Memory B cell (primary cell): ENCODE measurements around the gene NCMAP.
A peak's percentile ranks its signal among the peaks of the same experiment; 100 is the strongest.

Source experiments
- ATAC-seq: fragments of 150-1000 bp; cut with Tn5 transposase; 2 replicates; pipeline ENCODE4 v1.10.0; 2021; ENCODE audit warnings: low read depth, mild to moderate bottlenecking, moderate library complexity
- DNase-seq, 2 donors: peaks; one replicate each; pipeline ENCODE4 v3.0.0; 2022; ENCODE audit warnings: low spot score in 2 of 2
- H3K27ac Mint-ChIP-seq: one replicate; pipeline ENCODE4 v1.8.0; 2022; ENCODE audit warnings: mild to moderate bottlenecking, moderate library complexity, mixed read lengths
- H3K27me3 Mint-ChIP-seq: one replicate; pipeline ENCODE4 v1.8.0; 2022; ENCODE audit warnings: mixed read lengths
- H3K36me3 Mint-ChIP-seq: one replicate; pipeline ENCODE4 v1.8.0; 2022; ENCODE audit warnings: mild to moderate bottlenecking, mixed read lengths
- H3K4me1 Mint-ChIP-seq: one replicate; pipeline ENCODE4 v1.8.0; 2022; ENCODE audit warnings: mixed read lengths
- H3K4me3 Mint-ChIP-seq: one replicate; pipeline ENCODE4 v1.8.0; 2022; ENCODE audit warnings: mild to moderate bottlenecking, moderate library complexity, mixed read lengths
- H3K9me3 Mint-ChIP-seq: one replicate; pipeline ENCODE4 v1.8.0; 2022; ENCODE audit warnings: mixed read lengths

The NCMAP gene

GRCh38 chr1:24600551-24600950 is 44.7 kb downstream of the NCMAP start:
- H3K9me3 Mint-ChIP-seq: no peaks in the 10 kb centered on the region
- H3K27me3 Mint-ChIP-seq: peaks cover 7% of the 10 kb centered on the region
- H3K4me1 Mint-ChIP-seq: no peaks in the 10 kb centered on the region
- H3K4me3 Mint-ChIP-seq: no peak overlapping the region
- no peak overlapping the region for H3K27ac Mint-ChIP-seq
- ATAC-seq: no peak
- no peaks in the 10 kb centered on the region for H3K36me3 Mint-ChIP-seq
- no peak for DNase-seq

- H3K9me3 Mint-ChIP-seq: no peaks in the 10 kb centered on the region
- H3K4me1 Mint-ChIP-seq: no peaks in the 10 kb centered on the region
- no peaks in the 10 kb centered on the region for H3K36me3 Mint-ChIP-seq
- DNase-seq (no peak), ATAC-seq (no peak)
- H3K27me3 Mint-ChIP-seq: no peaks in the 10 kb centered on the region
- H3K4me3 Mint-ChIP-seq: no peak overlapping the region
- no peak overlapping the region for H3K27ac Mint-ChIP-seq
These were observed 49.8 kb downstream of the NCMAP start for GRCh38 chr1:24605534-24606295.

GRCh38 chr1:24606296-24606605 is 50.4 kb downstream of the NCMAP start:
- DNase-seq (no peak), ATAC-seq (no peak)
- no peaks in the 10 kb centered on the region for H3K4me1 Mint-ChIP-seq
- no peaks in the 10 kb centered on the region for H3K36me3 Mint-ChIP-seq
- H3K4me3 Mint-ChIP-seq: no peak overlapping the region
- no peaks in the 10 kb centered on the region for H3K9me3 Mint-ChIP-seq
- H3K27me3 Mint-ChIP-seq: no peaks in the 10 kb centered on the region
- no peak overlapping the region for H3K27ac Mint-ChIP-seq

DNA sequence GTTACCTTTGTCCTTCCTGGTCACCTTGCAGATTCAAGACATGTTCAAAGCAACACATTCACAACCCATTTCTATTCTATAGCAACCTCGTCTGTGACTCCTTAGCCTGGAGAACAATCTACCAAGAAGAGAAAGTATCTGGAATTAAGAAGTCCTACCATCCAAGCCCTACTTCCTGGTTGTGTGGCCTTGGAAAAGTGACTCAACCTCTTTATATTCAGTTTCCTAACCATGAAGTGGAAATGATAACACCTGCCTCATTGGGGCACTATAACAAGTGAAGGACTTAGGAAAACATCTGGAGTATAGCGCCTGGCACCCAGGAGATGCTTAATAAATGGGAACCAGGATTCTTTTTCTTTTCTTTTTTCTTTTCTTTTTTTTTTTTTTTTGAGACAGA is 50.7 kb downstream of the NCMAP start:
- no peaks in the 10 kb centered on the region for H3K4me1 Mint-ChIP-seq
- no peaks in the 10 kb centered on the region for H3K36me3 Mint-ChIP-seq
- no peak for DNase-seq
- H3K4me3 Mint-ChIP-seq: no peak overlapping the region
- ATAC-seq: no peak
- no peaks in the 10 kb centered on the region for H3K27me3 Mint-ChIP-seq
- H3K9me3 Mint-ChIP-seq: no peaks in the 10 kb centered on the region
- H3K27ac Mint-ChIP-seq: no peak overlapping the region

- Mint-ChIP-seq H3K9me3 (no peaks in the 10 kb centered on the region), H3K27ac (no peak overlapping the region), H3K27me3 (peaks cover 2% of the 10 kb centered on the region), H3K4me3 (no peak overlapping the region), H3K4me1 (no peaks in the 10 kb centered on the region), H3K36me3 (no peaks in the 10 kb centered on the region)
- DNase-seq (no peak), ATAC-seq (no peak)
These were observed 54.1 kb downstream of the NCMAP start for GRCh38 chr1:24609949-24610517.

DNA sequence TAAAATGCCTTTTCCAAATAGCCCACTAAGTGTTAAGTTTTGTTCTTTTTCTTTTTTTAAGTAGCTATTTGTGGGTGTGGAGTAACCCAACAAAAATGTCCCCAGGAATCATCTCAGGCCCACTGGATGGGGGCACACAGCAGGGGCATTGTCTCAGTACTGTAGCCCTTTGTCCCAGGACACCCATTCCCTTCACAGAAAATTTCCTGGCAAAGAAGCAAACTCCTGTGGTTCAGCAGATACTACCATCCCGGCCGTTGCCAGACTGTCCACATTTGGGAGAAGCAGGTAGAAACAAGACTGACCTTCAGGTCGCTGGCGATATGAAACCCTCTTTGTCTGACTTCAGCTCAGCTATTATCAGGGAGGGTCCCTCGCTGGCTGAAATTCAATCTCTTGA is 63.5 kb downstream of the NCMAP start:
- Mint-ChIP-seq H3K4me3 (no peak overlapping the region), H3K9me3 (no peaks in the 10 kb centered on the region), H3K4me1 (no peaks in the 10 kb centered on the region), H3K36me3 (no peaks in the 10 kb centered on the region), H3K27me3 (peaks cover 16% of the 10 kb centered on the region), H3K27ac (no peak overlapping the region)
- no peak for DNase-seq
- ATAC-seq: no peak

DNA sequence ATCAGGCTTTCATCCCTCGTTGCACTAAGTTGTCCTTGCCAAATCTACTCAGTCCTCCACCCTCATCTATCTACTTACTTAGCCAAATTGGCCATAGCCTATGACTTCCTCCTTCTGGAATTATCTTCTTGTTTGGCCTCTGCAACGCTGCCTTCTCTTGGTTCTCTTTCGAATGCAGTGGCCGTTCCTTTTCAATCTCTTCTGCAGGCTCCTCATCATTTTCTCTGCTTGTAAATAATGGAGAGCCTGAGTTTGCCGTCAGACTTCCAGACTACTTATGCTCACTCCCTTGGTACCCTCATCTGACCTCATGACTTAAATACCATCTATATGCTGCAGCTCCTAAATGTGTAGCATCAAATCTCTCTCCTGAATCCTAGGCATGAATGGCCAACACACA is 64.8 kb downstream of the NCMAP start:
- DNase-seq: no peak
- no peaks in the 10 kb centered on the region for H3K4me1 Mint-ChIP-seq
- ATAC-seq: no peak
- H3K9me3 Mint-ChIP-seq: no peaks in the 10 kb centered on the region
- H3K27me3 Mint-ChIP-seq: peaks cover 16% of the 10 kb centered on the region
- H3K27ac Mint-ChIP-seq: no peak overlapping the region
- no peaks in the 10 kb centered on the region for H3K36me3 Mint-ChIP-seq
- no peak overlapping the region for H3K4me3 Mint-ChIP-seq

DNA sequence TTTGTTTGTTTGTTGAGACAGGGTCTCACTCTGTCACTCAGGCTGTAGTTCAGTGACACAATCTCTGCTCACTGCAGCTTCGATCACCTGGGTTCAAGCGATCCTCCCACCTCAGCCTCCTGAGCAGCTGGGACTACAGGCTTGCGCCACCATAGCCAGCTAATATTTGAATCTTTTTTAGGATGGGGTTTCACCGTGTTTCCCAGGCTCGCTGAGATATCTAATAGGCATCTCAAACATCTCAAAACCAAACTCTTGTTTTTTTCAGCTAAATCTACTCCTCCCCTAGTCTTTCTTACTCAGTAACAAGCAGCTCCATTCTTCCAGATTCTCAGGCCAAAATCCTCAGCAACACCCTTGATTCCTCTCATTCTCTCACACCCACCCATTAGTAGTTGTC is 65.2 kb downstream of the NCMAP start:
- Mint-ChIP-seq H3K36me3 (no peaks in the 10 kb centered on the region), H3K27me3 (peaks cover 16% of the 10 kb centered on the region), H3K9me3 (no peaks in the 10 kb centered on the region), H3K4me1 (no peaks in the 10 kb centered on the region), H3K27ac (no peak overlapping the region), H3K4me3 (no peak overlapping the region)
- ATAC-seq (no peak), DNase-seq (no peak)

DNA sequence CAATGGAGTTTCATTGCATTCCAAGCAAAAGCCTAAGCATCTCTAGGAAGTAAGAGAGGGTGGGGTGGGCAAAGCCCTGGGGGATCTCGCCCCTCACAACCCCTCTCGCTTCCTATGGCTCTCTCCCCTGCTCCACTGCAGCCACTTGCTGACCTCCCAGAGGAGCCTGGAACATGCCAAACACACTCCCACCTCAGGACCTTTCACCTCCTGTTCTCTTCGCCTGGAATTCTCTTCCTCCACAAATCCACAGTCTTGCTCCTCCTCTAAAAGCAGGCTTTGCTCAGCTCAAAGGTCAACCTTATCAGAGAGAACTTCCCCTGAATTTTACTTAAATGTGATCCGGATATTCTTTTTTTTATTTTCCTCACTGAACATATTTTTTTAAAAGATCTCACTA is 66.3 kb downstream of the NCMAP start:
- Mint-ChIP-seq H3K9me3 (no peaks in the 10 kb centered on the region), H3K4me1 (no peaks in the 10 kb centered on the region)

DNA sequence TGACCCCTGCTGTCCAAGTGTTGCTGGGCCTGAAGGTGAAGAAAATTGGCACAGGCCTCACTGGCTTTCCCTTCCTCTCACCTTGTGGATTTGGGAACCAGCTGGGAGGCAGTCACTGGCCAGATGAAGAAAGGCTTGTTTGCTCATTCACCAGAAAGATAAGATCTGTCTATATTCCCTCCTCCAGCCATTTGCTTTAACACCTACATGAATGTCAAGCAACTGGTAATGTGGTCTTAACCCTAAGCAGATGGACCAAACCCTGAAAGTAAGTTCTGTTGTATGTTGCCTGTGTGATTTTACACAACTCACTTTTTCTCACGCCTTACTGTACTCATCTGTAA is 76.9 kb downstream of the NCMAP start:
- H3K4me3 Mint-ChIP-seq: no peak overlapping the region
- no peaks in the 10 kb centered on the region for H3K9me3 Mint-ChIP-seq
- H3K27ac Mint-ChIP-seq: no peak overlapping the region
- DNase-seq: no peak
- no peaks in the 10 kb centered on the region for H3K36me3 Mint-ChIP-seq
- ATAC-seq: no peak
- H3K27me3 Mint-ChIP-seq: peaks cover 12% of the 10 kb centered on the region
- H3K4me1 Mint-ChIP-seq: peaks cover 2% of the 10 kb centered on the region

More for the DNA sequence above, 66.3 kb downstream of the NCMAP start:
- Mint-ChIP-seq H3K27me3 (peaks cover 16% of the 10 kb centered on the region), H3K4me3 (no peak overlapping the region), H3K36me3 (no peaks in the 10 kb centered on the region), H3K27ac (no peak overlapping the region)
- ATAC-seq (no peak), DNase-seq (no peak)

DNA sequence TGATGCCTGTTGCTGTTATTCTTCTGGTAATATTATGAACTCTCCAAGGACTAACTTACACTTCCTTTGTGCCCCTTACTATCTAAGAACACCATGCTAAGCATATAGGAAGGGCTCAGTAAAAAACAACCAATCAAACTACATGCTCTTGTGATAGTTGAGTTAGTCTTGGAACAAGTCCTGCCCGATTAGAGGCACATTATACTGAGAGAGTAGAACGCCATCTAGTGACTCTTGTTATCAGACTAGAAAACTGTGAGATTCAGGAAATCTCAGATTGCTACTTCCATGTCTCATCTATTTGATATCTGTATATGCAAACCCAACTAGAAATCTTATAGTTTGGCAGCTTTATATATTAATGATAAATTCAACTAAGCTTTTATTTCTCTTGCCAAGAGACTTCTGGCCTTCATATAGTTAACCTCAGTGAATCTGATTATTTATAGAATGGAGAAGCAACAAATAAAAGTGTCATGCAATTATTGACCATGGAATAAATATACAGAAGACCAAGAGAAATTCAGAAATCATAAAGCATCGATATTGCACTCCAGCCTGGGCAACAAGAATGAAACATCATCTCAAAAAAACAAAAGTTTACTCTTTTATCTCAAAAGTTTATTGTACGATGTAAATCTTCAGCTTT is 79.4 kb downstream of the NCMAP start:
- Mint-ChIP-seq H3K9me3 (no peaks in the 10 kb centered on the region), H3K4me1 (peaks cover 2% of the 10 kb centered on the region), H3K27me3 (peaks cover 7% of the 10 kb centered on the region), H3K27ac (no peak overlapping the region), H3K4me3 (no peak overlapping the region), H3K36me3 (no peaks in the 10 kb centered on the region)
- ATAC-seq (peak; percentile 96), DNase-seq (peak in 1 of 2 donors; percentile 50)

DNA sequence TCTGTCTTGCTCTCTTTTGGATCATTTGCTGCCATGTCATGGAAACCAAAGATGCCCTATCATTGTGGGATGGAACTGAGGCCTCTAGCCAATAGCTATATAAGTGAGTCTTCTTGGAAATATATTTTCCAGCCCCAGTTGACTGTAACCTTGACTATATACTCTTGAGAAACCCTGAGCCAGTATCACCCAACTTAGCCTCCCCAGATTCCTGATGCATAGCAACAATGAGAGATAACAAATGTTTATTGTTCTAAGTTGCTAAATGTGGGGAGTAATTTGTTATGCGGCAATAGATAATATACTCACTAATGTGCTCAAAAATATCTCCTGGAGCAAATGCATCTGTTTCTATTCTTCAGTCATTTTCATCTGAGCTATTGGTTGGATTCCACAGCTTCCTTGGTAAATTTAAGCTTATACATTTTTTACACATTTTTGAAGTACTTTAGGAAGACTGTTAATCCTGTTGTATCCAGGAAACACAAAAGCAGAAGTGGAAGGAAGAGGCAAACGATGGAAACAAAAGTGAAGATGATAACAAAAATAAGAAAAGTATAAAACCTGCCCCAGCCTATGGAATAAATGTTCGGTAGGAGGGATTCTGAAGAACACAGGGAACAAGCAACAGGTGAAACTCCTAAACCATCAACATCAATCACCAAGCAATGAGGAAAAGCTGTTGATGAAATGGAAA is 80.9 kb downstream of the NCMAP start:
- H3K9me3 Mint-ChIP-seq: no peaks in the 10 kb centered on the region
- no peak overlapping the region for H3K27ac Mint-ChIP-seq
- no peaks in the 10 kb centered on the region for H3K36me3 Mint-ChIP-seq
- ATAC-seq: no peak
- peaks cover 7% of the 10 kb centered on the region for H3K27me3 Mint-ChIP-seq
- DNase-seq: no peak
- peaks cover 9% of the 10 kb centered on the region for H3K4me1 Mint-ChIP-seq
- no peak overlapping the region for H3K4me3 Mint-ChIP-seq

DNA sequence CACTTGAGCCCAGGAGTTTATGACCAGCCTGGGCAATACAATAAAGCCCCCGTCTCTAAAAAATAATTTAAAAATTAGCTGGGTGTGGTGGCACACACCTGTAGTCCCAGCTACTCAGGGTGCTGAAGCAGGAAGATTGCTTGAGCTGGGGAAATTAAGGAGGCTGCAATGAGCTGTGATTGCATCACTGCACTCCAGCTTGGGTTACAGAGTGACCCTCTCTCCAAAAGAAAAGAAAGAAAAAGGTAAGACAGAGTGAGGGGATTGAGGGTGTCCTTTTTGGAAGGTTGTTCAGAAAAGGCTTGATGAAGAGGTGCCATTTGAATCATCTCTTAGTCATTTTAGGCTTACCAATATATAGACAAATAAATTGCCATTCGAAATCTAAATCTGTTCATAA is 83.2 kb downstream of the NCMAP start:
- H3K9me3 Mint-ChIP-seq: no peaks in the 10 kb centered on the region
- no peaks in the 10 kb centered on the region for H3K36me3 Mint-ChIP-seq
- peaks cover 3% of the 10 kb centered on the region for H3K27me3 Mint-ChIP-seq
- H3K4me3 Mint-ChIP-seq: no peak overlapping the region
- H3K27ac Mint-ChIP-seq: no peak overlapping the region
- peaks cover 11% of the 10 kb centered on the region for H3K4me1 Mint-ChIP-seq
- no peak for DNase-seq
- no peak for ATAC-seq

DNA sequence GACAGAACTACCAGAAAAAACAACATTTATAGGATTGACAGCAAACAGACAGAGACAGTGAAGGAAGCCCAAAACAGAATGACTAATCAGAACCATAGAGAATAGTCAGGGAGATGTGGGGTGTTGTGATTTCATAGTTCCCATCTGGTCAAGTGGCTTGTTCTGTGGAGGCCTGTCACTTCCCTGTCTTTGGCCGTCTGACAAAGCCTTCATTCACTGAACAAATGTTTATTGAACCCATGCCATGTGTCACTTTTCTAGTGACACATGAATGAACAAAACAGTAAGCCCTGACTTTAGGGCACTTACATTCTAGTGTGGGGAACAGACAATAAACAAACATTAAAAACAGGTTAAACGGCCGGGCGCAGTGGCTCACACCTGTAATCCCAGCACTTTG is 84.0 kb downstream of the NCMAP start:
- H3K9me3 Mint-ChIP-seq: no peaks in the 10 kb centered on the region
- H3K27ac Mint-ChIP-seq: no peak overlapping the region
- DNase-seq (no peak), ATAC-seq (no peak)
- no peak overlapping the region for H3K4me3 Mint-ChIP-seq
- peaks cover 17% of the 10 kb centered on the region for H3K4me1 Mint-ChIP-seq
- peaks cover 3% of the 10 kb centered on the region for H3K27me3 Mint-ChIP-seq
- H3K36me3 Mint-ChIP-seq: no peaks in the 10 kb centered on the region
